HG03439 (cell line): ENCODE results near the gene COX7B2.
A peak's percentile ranks its signal among the peaks of the same experiment; 100 is the strongest.

Experiments
- ATAC-seq: cut with Tn5 transposase; IDR thresholded peaks from one replicate; pipeline ENCODE4 v1.9.1; 2021; ENCODE audit warnings: mild to moderate bottlenecking, moderate library complexity; ENCODE audit not compliant: unreplicated experiment

Gene COX7B2

GRCh38 chr4:46890056-46890455, 19.0 kb downstream of the COX7B2 start:
- ATAC-seq, result no peak

- no peak for ATAC-seq
Measured at GRCh38 chr4:46889410-46889809, 19.6 kb downstream of the COX7B2 start.

GRCh38 chr4:46886711-46887110, 22.3 kb downstream of the COX7B2 start:
- no peak for ATAC-seq

GRCh38 chr4:46878641-46879040, 30.4 kb downstream of the COX7B2 start:
- no peak for ATAC-seq

GRCh38 chr4:46874811-46875210, 34.2 kb downstream of the COX7B2 start:
- no peak for ATAC-seq

GRCh38 chr4:46870411-46870810, 38.6 kb downstream of the COX7B2 start:
- no peak for ATAC-seq

GRCh38 chr4:46856333-46856732, 52.7 kb downstream of the COX7B2 start:
- ATAC-seq, result no peak

- ATAC-seq, result no peak
Measured at GRCh38 chr4:46852800-46853199, 56.2 kb downstream of the COX7B2 start.

GRCh38 chr4:46850026-46850425, 59.0 kb downstream of the COX7B2 start:
- ATAC-seq, result no peak

- ATAC-seq, result peak; percentile 53
Measured at GRCh38 chr4:46844325-46844917, 64.6 kb downstream of the COX7B2 start.

- ATAC-seq, result no peak
Measured at GRCh38 chr4:46839128-46839527, 69.9 kb downstream of the COX7B2 start.

- no peak for ATAC-seq
Measured at GRCh38 chr4:46837639-46838038, 71.4 kb downstream of the COX7B2 start.

- no peak for ATAC-seq
Measured at GRCh38 chr4:46836584-46836983, 72.5 kb downstream of the COX7B2 start.

- no peak for ATAC-seq
Measured at GRCh38 chr4:46830971-46831454, 78.0 kb downstream of the COX7B2 start.

- ATAC-seq, result no peak
Measured at GRCh38 chr4:46820154-46820553, 88.9 kb downstream of the COX7B2 start.

GRCh38 chr4:46819095-46819494, 90.0 kb downstream of the COX7B2 start:
- ATAC-seq, result no peak

GRCh38 chr4:46818604-46819003, 90.4 kb downstream of the COX7B2 start:
- no peak for ATAC-seq

- ATAC-seq, result no peak
Measured at GRCh38 chr4:46817806-46818205, 91.2 kb downstream of the COX7B2 start.

- no peak for ATAC-seq
Measured at GRCh38 chr4:46804781-46805413, 104.1 kb downstream of the COX7B2 start.

- ATAC-seq, result no peak
Measured at GRCh38 chr4:46793036-46793435, 116.0 kb downstream of the COX7B2 start.

- no peak for ATAC-seq
Measured at GRCh38 chr4:46781434-46782092, 127.5 kb downstream of the COX7B2 start.

GRCh38 chr4:46765465-46765864, 143.6 kb downstream of the COX7B2 start:
- ATAC-seq, result no peak
